Measurements from ENCODE around the gene CYP3A5.

The CYP3A5 gene

GRCh38 chr7:99643464-99643863 is 36.3 kb downstream of the CYP3A5 start:
- TF ChIP-seq YY1 (IDR thresholded peaks at IDR 0.05; ENCODE audit: low read depth), result no peak
- TF ChIP-seq EGR1 (IDR thresholded peaks at IDR 0.05), result no peak
- TF ChIP-seq CEBPB (IDR thresholded peaks at IDR 0.05), result no peak

- TF ChIP-seq MAX (IDR thresholded peaks at IDR 0.05) (no peak), CREB1 (IDR thresholded peaks at IDR 0.05; ENCODE audit: low read depth) (no peak), CEBPB (IDR thresholded peaks at IDR 0.05) (no peak), ZBTB7A (IDR thresholded peaks at IDR 0.05; ENCODE audit: low read depth) (no peak), EP300 (IDR thresholded peaks at IDR 0.05; ENCODE audit: borderline replicate concordance) (no peak), NFIC (IDR thresholded peaks at IDR 0.05) (no peak), TEAD4 (IDR thresholded peaks at IDR 0.05) (no peak), EGR1 (IDR thresholded peaks at IDR 0.05) (no peak), YY1 (IDR thresholded peaks at IDR 0.05; ENCODE audit: low read depth) (no peak), FOXM1 (IDR thresholded peaks at IDR 0.05; ENCODE audit: borderline replicate concordance, low read depth) (no peak), TCF12 (IDR thresholded peaks at IDR 0.05; ENCODE audit: low read depth) (no peak), TAF1 (IDR thresholded peaks at IDR 0.05; ENCODE audit: low read depth) (no peak), RAD21 (IDR thresholded peaks at IDR 0.05; ENCODE audit: low read depth) (no peak), REST (IDR thresholded peaks at IDR 0.05; ENCODE audit: low read depth) (no peak)
- TF ChIP-seq, protein P1, sequence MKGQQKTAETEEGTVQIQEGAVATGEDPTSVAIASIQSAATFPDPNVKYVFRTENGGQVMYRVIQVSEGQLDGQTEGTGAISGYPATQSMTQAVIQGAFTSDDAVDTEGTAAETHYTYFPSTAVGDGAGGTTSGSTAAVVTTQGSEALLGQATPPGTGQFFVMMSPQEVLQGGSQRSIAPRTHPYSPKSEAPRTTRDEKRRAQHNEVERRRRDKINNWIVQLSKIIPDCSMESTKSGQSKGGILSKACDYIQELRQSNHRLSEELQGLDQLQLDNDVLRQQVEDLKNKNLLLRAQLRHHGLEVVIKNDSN (IDR thresholded peaks at IDR 0.05), result no peak
These were observed 37.8 kb downstream of the CYP3A5 start for GRCh38 chr7:99642027-99642426.

DNA sequence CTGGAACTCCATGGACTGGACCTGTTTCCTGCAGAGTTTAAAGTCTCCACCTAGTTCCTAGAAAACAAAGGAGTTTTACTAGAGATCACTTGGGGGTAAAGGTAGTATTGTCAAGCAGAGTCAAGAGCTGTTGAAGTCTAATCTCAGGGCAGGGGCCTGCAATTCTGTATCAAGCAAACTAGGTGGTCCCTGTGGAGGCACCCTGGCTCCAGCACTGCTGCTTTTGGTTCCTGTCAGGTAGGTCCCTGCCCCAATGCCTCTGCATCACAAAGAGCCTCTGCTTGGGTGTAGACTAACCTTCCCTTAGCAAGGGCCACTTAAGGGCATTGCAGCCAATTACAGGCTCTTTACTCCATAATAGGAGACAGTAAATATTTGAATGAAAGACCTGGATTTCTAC is 40.5 kb downstream of the CYP3A5 start:
- no peak for TF ChIP-seq EP300 (IDR thresholded peaks at IDR 0.05; ENCODE audit: borderline replicate concordance)
- no peak for TF ChIP-seq TCF12 (IDR thresholded peaks at IDR 0.05; ENCODE audit: low read depth)
- TF ChIP-seq RAD21 (IDR thresholded peaks at IDR 0.05; ENCODE audit: low read depth), result no peak
- TF ChIP-seq FOXM1 (IDR thresholded peaks at IDR 0.05; ENCODE audit: borderline replicate concordance, low read depth), result no peak
- TF ChIP-seq YY1 (IDR thresholded peaks at IDR 0.05; ENCODE audit: low read depth), result no peak

GRCh38 chr7:99638731-99639130 is 41.1 kb downstream of the CYP3A5 start:
- no peak for TF ChIP-seq NFIC (IDR thresholded peaks at IDR 0.05)
- TF ChIP-seq REST (IDR thresholded peaks at IDR 0.05; ENCODE audit: low read depth), result no peak
- TF ChIP-seq CEBPB (IDR thresholded peaks at IDR 0.05), result no peak
- TF ChIP-seq YY1 (IDR thresholded peaks at IDR 0.05; ENCODE audit: low read depth), result no peak
- no peak for TF ChIP-seq FOXM1 (IDR thresholded peaks at IDR 0.05; ENCODE audit: borderline replicate concordance, low read depth)
- no peak for TF ChIP-seq MAX (IDR thresholded peaks at IDR 0.05)
- no peak for TF ChIP-seq RAD21 (IDR thresholded peaks at IDR 0.05; ENCODE audit: low read depth)
- no peak for TF ChIP-seq ZBTB7A (IDR thresholded peaks at IDR 0.05; ENCODE audit: low read depth)
- TF ChIP-seq CREB1 (IDR thresholded peaks at IDR 0.05; ENCODE audit: low read depth), result no peak
- TF ChIP-seq, protein P1 (IDR thresholded peaks at IDR 0.05), result no peak
- no peak for TF ChIP-seq EP300 (IDR thresholded peaks at IDR 0.05; ENCODE audit: borderline replicate concordance)
- TF ChIP-seq TCF12 (IDR thresholded peaks at IDR 0.05; ENCODE audit: low read depth), result no peak
- TF ChIP-seq EGR1 (IDR thresholded peaks at IDR 0.05), result no peak

DNA sequence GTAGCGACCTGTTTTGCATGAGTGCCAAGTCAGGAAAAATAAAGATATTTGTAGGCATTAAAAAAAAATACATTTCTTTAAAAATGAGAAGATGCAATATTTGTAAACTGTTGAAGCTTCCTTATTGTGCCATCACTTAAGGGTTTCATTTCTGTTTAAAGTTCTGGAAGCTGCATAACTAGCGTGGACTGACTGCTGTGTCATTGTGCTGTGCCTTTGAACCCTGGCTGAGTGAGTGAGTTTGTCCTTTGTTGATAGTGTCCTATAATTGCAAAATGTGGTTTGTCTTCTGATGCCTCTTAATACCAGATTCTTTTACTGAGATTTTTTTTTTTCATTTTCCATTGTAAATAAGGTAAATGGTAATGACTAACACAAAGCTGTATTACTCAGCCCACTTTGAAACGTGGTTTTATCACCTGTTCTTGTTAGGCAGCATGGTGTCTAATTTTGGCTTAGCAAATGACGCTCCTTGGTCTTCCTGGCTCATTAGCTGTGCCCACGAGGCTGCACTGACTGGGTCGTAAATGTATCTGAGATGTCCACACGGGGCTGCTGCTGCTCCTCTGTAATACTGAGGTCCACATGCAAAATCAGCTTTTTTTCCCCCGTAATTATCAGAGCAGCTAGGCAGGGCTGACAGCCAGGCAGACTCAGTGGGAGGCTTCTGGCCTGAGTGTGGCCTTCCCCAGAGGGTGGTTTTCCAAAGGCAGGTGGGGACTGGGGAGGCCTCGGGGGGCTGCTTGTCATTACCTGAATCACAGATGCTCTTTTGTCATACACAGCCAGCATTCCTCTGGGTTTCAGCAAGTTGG is 48.3 kb downstream of the CYP3A5 start:
- TF ChIP-seq CEBPB (IDR thresholded peaks at IDR 0.05) (no peak), RAD21 (IDR thresholded peaks at IDR 0.05; ENCODE audit: low read depth) (peak; percentile 18; the same call in 1 of the 2 replicates), YY1 (IDR thresholded peaks at IDR 0.05; ENCODE audit: low read depth) (no peak)

DNA sequence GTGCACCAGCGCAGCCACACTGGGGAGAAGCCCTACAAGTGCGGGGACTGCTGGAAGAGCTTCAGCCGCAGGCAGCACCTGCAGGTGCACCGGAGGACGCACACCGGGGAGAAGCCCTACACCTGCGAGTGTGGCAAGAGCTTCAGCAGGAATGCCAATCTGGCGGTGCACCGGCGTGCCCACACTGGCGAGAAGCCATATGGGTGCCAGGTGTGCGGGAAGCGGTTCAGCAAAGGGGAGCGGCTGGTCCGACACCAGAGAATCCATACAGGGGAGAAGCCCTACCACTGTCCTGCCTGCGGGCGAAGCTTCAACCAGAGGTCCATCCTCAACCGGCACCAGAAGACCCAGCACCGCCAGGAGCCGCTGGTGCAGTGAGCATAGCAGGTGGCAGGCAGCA is 50.2 kb downstream of the CYP3A5 start:
- TF ChIP-seq NFIC (IDR thresholded peaks at IDR 0.05) (no peak), ZBTB7A (IDR thresholded peaks at IDR 0.05; ENCODE audit: low read depth) (no peak), MAX (IDR thresholded peaks at IDR 0.05) (no peak), YY1 (IDR thresholded peaks at IDR 0.05; ENCODE audit: low read depth) (no peak), RAD21 (IDR thresholded peaks at IDR 0.05; ENCODE audit: low read depth) (no peak), TEAD4 (IDR thresholded peaks at IDR 0.05) (no peak), EP300 (IDR thresholded peaks at IDR 0.05; ENCODE audit: borderline replicate concordance) (no peak), TCF12 (IDR thresholded peaks at IDR 0.05; ENCODE audit: low read depth) (no peak), CREB1 (IDR thresholded peaks at IDR 0.05; ENCODE audit: low read depth) (no peak), TAF1 (IDR thresholded peaks at IDR 0.05; ENCODE audit: low read depth) (no peak), FOXM1 (IDR thresholded peaks at IDR 0.05; ENCODE audit: borderline replicate concordance, low read depth) (no peak), CEBPB (IDR thresholded peaks at IDR 0.05) (no peak), REST (IDR thresholded peaks at IDR 0.05; ENCODE audit: low read depth) (no peak), EGR1 (IDR thresholded peaks at IDR 0.05) (no peak)
- TF ChIP-seq, protein P1 (IDR thresholded peaks at IDR 0.05), result no peak

Data from Ishikawa (cell line).